Measurements from ENCODE around the gene MAP6D1.

MAP6D1 gene

GRCh38 chr3:183825456-183826161 is at the start of gene MAP6D1:
Gene MAP6D1 (minus strand): TSS chr3:183825577. CDS start chr3:183825547, 30 bp downstream.
- DNase-seq: peak; percentile 72 to 74
- no peak for TF ChIP-seq POLR2A (IDR thresholded peaks at IDR 0.05; ENCODE audit: low read length)
- TF ChIP-seq GATA1 (IDR thresholded peaks at IDR 0.05; ENCODE audit: low read depth, low read length): no peak

DNA sequence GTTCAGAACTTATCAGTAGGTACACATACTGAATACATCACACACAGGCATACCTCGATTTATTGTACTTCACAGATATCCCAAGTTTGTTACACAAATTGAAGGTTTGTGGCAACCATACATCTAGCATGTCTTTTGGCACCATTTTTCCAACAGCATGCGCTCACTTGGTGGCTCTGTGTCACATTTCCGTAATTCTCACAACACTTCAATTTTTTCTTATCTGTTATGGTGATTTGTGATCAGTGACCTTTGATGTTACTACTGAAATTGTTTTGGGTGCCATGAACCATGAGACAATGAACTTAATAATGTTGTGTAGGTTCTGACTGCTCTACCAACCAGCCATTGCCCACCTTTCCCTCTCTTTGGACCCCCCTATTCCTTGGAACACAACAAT is 48.5 kb upstream of the MAP6D1 start:
- DNase-seq: no peak
- TF ChIP-seq POLR2A (IDR thresholded peaks at IDR 0.05; ENCODE audit: low read length) (no peak), GATA1 (IDR thresholded peaks at IDR 0.05; ENCODE audit: low read depth, low read length) (no peak)

GRCh38 chr3:183871541-183871940 is 46.2 kb upstream of the MAP6D1 start:
- TF ChIP-seq POLR2A (IDR thresholded peaks at IDR 0.05; ENCODE audit: low read length) (no peak), GATA1 (IDR thresholded peaks at IDR 0.05; ENCODE audit: low read depth, low read length) (no peak)
- no peak for DNase-seq

DNA sequence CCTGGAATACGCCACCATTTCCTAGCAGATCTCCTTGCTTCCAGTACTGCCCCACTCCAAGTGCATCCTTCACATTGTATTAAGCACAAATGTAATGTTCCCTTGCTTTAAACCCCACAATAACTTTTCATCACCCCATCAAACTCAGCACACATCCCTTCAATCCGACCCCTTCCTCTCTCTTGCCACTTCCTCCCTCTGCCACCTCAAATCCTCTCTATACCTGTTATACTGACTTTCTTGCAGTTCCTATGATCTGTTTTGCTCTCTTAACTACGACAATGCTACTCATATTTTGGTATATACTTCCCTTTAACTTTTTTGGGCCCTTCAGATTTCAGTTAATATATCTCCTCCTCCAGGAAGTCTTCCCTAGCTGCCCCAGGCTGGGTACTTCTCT is 45.2 kb upstream of the MAP6D1 start:
- TF ChIP-seq POLR2A (IDR thresholded peaks at IDR 0.05; ENCODE audit: low read length) (no peak), GATA1 (IDR thresholded peaks at IDR 0.05; ENCODE audit: low read depth, low read length) (no peak)
- no peak for DNase-seq

- no peak for DNase-seq
- TF ChIP-seq GATA1 (IDR thresholded peaks at IDR 0.05; ENCODE audit: low read depth, low read length) (no peak), POLR2A (IDR thresholded peaks at IDR 0.05; ENCODE audit: low read length) (no peak)
These were observed 43.4 kb upstream of the MAP6D1 start for GRCh38 chr3:183868796-183869195.

- DNase-seq: no peak
- no peak for TF ChIP-seq GATA1 (IDR thresholded peaks at IDR 0.05; ENCODE audit: low read depth, low read length)
- TF ChIP-seq POLR2A (IDR thresholded peaks at IDR 0.05; ENCODE audit: low read length): no peak
These were observed 37.2 kb upstream of the MAP6D1 start for GRCh38 chr3:183862610-183863009.

- TF ChIP-seq GATA1 (IDR thresholded peaks at IDR 0.05; ENCODE audit: low read depth, low read length): no peak
- TF ChIP-seq POLR2A (IDR thresholded peaks at IDR 0.05; ENCODE audit: low read length): no peak
- DNase-seq: no peak
These were observed 32.5 kb upstream of the MAP6D1 start for GRCh38 chr3:183857863-183858262.

GRCh38 chr3:183854318-183855035 is 29.1 kb upstream of the MAP6D1 start:
- DNase-seq: no peak
- TF ChIP-seq POLR2A (IDR thresholded peaks at IDR 0.05; ENCODE audit: low read length) (no peak), GATA1 (IDR thresholded peaks at IDR 0.05; ENCODE audit: low read depth, low read length) (no peak)

DNA sequence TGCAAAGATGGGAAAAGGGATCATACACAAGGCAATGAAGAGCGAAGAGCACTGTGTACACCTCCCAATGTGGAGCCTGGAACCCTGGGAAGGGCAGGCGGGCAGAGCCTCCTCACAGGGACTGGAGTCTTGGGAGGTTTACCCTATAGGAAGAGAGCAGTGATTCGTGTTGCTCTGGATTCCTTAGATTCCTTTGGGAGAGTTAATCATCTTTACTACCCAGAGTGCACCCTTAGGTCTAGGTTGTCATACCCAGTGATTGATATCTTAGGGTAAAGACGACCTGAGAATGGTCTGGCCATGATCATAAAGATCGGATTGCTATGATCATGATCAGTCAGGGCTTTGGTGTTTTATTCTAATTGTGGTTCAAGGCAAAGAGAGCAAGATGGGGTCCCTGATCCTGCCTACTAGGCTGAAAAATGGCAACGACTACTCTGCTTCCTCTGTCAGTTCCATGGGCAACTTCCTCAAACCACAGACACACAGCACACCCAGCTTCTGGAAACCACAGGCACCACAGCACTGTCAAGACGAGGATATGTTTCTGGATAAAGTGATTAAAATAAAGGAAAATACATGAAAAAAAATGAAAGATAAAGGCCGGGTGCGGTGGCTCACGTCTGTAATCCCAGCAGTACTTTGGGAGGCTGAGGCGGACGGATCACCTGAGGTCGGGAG is 20.4 kb upstream of the MAP6D1 start:
- no peak for TF ChIP-seq POLR2A (IDR thresholded peaks at IDR 0.05; ENCODE audit: low read length)
- no peak for TF ChIP-seq GATA1 (IDR thresholded peaks at IDR 0.05; ENCODE audit: low read depth, low read length)

DNA sequence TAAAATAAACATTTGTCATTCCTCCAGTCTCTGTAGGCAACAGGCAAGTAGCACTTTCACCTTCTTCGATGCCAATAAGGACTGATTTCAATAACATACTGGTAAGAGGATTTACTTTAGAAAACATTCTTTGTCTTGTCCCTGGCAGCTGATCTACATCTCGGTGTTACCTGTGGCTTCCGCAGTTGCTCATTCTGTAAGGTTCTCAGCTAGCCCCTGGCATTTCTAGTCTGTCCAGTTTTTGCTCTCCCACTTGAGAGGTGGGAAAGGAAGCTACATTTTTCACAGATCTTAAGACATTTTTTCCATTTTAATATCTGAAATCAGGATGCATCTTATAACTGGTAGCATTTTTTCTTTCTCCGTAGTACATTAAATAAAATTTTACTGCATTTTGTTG is 19.7 kb upstream of the MAP6D1 start:
- no peak for DNase-seq

More for the DNA sequence above, 20.4 kb upstream of the MAP6D1 start:
- DNase-seq: no peak

DNA sequence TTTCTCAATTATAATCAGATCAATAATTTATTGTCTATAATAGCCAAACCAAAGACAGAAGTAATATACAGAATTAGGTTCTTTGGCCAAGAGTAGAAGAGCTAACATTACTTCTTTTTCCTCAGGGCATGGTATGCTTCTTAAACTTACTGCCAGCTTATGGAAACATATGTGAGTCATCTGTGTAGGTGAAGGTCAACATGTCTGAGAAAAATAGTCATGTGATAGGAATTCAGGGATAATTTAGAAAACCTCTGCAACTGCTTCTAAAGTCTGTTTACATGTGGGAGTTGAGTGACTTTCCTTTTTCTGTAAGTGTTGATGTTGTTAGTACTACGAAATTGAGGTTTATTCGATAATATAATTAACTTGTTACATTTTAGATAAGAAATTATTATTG is 19.2 kb upstream of the MAP6D1 start:
- no peak for TF ChIP-seq POLR2A (IDR thresholded peaks at IDR 0.05; ENCODE audit: low read length)
- TF ChIP-seq GATA1 (IDR thresholded peaks at IDR 0.05; ENCODE audit: low read depth, low read length): no peak
- DNase-seq: no peak

More for the DNA sequence above, 19.7 kb upstream of the MAP6D1 start:
- TF ChIP-seq GATA1 (IDR thresholded peaks at IDR 0.05; ENCODE audit: low read depth, low read length) (no peak), POLR2A (IDR thresholded peaks at IDR 0.05; ENCODE audit: low read length) (no peak)

- DNase-seq: no peak
- TF ChIP-seq POLR2A (IDR thresholded peaks at IDR 0.05; ENCODE audit: low read length): no peak
- no peak for TF ChIP-seq GATA1 (IDR thresholded peaks at IDR 0.05; ENCODE audit: low read depth, low read length)
These were observed 14.4 kb upstream of the MAP6D1 start for GRCh38 chr3:183839751-183840150.

DNA sequence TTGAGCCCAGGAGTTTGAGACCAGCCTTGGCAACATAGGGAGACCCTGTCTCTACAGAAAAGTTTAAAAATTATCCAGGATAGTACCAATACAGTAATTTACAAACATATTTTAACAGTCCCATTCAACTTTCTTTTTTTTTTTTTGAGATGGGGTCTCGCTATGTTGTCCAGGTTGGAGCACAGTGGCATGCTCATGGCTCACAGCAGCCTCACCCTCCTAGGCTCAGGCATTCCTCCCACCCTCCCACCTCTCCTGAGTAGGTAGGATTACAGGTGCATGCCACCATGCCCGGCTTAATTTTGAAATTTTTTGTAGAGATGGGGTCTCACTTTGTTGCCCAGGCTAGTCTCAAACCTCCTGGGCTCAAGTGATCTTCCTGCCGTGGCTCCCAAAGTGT is 12.5 kb upstream of the MAP6D1 start:
- TF ChIP-seq POLR2A (IDR thresholded peaks at IDR 0.05; ENCODE audit: low read length) (no peak), GATA1 (IDR thresholded peaks at IDR 0.05; ENCODE audit: low read depth, low read length) (no peak)
- no peak for DNase-seq

- DNase-seq: no peak
- no peak for TF ChIP-seq POLR2A (IDR thresholded peaks at IDR 0.05; ENCODE audit: low read length)
- TF ChIP-seq GATA1 (IDR thresholded peaks at IDR 0.05; ENCODE audit: low read depth, low read length): no peak
These were observed 12.0 kb upstream of the MAP6D1 start for GRCh38 chr3:183837390-183837789.

All from erythroblast (primary cell).